Neural cell (in vitro differentiated cells): ENCODE data around the gene RGS3.

ENCODE experiments used
- CTCF ChIP-seq: fragments of 450-650 bp; IDR thresholded peaks from 2 replicates; pipeline ENCODE4 v1.5.1; 2014; ENCODE audit warnings: antibody characterized with exemption, mild to moderate bottlenecking, moderate library complexity; ENCODE audit not compliant: poor library complexity, severe bottlenecking
- EZH2 ChIP-seq: fragments of 200-600, 300-800 bp; shearing (Covaris generic), sonication (generic); IDR thresholded peaks from 2 replicates; pipeline ENCODE4 v1.6.1; 2014; ENCODE audit warnings: antibody characterized with exemption, low read length, borderline replicate concordance, mild to moderate bottlenecking; ENCODE audit not compliant: insufficient read depth, poor library complexity, severe bottlenecking
- POLR2AphosphoS5 ChIP-seq: IDR thresholded peaks from 2 replicates; pipeline ENCODE4 v1.6.1; 2012
- REST ChIP-seq: IDR thresholded peaks from 2 replicates; pipeline ENCODE4 v1.6.1; 2012; ENCODE audit warnings: borderline replicate concordance
- SMC3 ChIP-seq: fragments of 450-650 bp; conservative IDR thresholded peaks from 2 replicates; pipeline ENCODE4 v1.6.1; 2014; ENCODE audit warnings: antibody characterized with exemption, mild to moderate bottlenecking, moderate library complexity; ENCODE audit not compliant: poor library complexity

- TF ChIP-seq REST, result no peak
- peak; percentile 12 for TF ChIP-seq CTCF
- no peak for TF ChIP-seq POLR2AphosphoS5
- TF ChIP-seq SMC3, result no peak
- no peak for TF ChIP-seq EZH2
These were observed 128.5 kb downstream of the RGS3 start for GRCh38 chr9:113591899-113592625.
